NCI-H2171 (cell line): ENCODE measurements around the gene MOCOS.

ENCODE experiments used
- DNase-seq: peaks from one replicate; lab custom pipeline; 2025; lab: John Stamatoyannopoulos, UW

The MOCOS gene

DNA sequence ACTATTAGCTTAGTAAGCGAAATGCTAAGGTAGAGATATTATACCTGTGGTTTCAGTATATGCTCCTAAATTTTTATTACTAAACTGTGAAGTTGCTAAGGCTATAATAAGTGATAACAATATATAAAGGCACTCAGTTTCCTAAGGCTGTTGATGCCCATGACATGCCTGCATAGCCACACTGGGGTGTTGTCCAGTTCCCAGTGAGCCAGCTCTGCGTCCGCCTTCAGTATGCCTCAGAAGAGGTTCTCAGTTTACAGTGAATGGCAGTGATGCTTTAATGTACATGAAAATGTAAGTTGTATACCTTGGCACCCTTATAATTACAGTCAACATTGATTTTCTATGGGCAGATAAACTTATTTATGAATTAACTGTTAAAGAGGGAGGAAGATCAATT, 117.4 kb downstream of the MOCOS start:
- DNase-seq: no peak

GRCh38 chr18:36305375-36305774, 118.1 kb downstream of the MOCOS start:
- DNase-seq: no peak

GRCh38 chr18:36307513-36307912, 120.2 kb downstream of the MOCOS start:
- no peak for DNase-seq

DNA sequence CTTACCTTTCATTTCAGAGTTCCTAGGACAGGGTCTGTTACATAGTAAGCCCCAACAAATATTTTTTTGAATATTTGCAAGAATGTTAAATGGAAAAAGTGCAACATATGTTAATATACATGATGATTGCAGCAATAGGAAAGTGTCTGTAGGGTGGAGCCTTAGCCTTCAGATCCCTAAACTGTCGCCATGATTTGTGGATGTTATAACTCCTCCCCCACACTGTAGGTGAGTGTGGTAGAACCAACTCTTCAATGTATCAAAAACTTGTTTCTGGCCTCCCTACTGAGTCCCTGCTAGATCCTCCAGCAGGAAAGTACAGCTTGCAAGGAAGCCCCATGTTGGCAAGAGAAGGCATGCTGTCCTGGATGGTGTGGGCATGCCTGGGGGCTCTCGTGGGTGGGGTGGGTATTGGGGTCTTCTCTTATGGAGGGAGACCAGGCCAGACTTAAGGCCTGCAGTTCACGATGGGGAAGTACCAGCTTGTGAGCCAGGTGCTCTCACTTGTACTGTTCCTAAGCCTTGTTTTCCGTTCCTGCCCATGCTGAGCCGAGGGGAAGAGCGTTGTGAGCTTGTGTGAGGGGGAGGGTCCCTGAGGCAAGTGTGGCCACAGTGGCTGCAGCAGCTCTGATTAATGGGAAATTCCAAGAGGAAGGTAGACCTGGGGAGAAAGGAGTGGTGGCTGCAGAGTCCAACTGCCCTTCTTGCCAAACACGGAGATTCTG, 121.6 kb downstream of the MOCOS start:
- DNase-seq: no peak

GRCh38 chr18:36309436-36310391, 122.4 kb downstream of the MOCOS start:
- no peak for DNase-seq

DNA sequence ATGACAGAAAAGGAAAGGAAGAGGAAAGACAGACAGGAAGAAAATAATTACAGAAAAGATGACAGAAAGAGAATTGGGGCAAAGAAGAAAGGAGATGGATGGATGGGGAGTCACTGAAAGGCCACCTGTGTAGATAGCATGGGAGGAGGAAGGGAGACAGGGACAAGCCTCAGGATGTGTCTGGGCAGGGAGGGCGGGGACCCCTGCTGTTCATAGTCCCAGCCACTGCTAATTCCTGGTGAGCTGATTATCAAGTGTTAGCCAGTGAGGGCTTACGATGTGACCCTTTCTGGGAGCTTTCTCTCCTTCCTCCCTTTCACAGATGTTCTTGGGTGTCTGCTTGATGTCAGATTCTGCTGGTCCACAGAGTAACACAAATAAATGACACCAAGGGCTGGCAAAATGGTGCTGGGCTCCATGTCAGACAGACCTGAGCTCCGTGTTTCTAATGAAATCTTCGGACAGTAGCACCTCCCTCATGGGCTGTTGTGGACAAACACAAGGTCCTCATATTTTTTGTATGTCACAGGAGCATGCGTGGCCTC, 123.8 kb downstream of the MOCOS start:
- no peak for DNase-seq

- DNase-seq: no peak
Measured at GRCh38 chr18:36312806-36313395, 125.6 kb downstream of the MOCOS start.

DNA sequence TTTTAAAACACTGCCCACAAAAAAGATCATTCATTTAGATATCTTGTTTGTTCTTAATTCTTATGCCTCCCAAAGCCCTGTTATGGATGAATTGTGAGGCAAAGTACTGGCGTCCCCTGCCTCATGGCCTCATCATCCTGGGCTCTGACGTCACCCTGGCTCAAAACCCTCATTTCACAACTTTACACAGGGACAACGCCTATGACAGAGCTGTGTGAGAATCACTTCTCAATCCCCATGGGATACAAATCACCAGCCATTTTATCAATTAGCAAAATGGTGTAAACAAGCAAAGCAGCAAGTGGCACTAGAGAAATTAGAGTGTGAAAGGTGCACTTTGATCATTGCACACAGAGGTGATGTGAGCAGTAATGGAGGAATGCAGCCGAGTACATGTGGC, 126.8 kb downstream of the MOCOS start:
- no peak for DNase-seq

- no peak for DNase-seq
Measured at GRCh38 chr18:36314754-36315153, 127.5 kb downstream of the MOCOS start.

- DNase-seq: no peak
Measured at GRCh38 chr18:36315736-36316135, 128.4 kb downstream of the MOCOS start.

DNA sequence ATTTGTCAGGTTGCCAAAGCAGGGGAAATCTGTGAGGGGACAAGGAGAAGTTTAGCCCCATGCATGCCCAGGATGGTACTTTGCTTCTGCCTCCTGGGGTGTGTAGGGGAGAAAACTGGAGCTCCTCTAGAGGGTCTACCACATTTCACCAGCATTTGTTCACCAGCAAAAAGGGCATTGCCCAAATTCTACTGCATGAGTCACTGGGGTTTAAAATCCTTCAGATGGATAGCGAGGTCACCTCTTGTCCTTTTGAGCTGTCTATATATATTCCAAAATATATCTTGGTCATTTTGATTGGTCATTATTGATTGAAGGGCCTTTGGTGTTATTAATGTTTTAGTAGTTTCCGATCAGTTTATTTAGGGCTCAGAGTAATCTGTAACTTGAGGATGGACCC, 128.9 kb downstream of the MOCOS start:
- no peak for DNase-seq
